PC-3 (cell line): ENCODE measurements around the gene STEAP1B.
"Not testable (repeated sequence)": the region's sequence is repeated elsewhere in the genome, so short reads cannot be mapped to it uniquely, and the experiment has no call there.

Source experiments
- EZH2 ChIP-seq: fragments of 300-600 bp; sonication (generic); IDR thresholded peaks from one replicate; pipeline ENCODE4 v1.6.1; 2017; ENCODE audit warnings: antibody characterized with exemption, mild to moderate bottlenecking, low read length; ENCODE audit not compliant: unreplicated experiment
- EZH2phosphoT487 ChIP-seq: fragments of 300-600 bp; sonication (generic); IDR thresholded peaks from 2 replicates; pipeline ENCODE4 v1.6.1; 2018; ENCODE audit warnings: mild to moderate bottlenecking, antibody characterized with exemption, low read length, borderline replicate concordance
- TF ChIP-seq, protein P1 (sequence below): fragments of 300-600 bp; sonication (generic); conservative IDR thresholded peaks from 2 replicates; pipeline ENCODE4 v1.5.1; 2017; ENCODE audit warnings: antibody characterized with exemption, low read depth, mild to moderate bottlenecking, low read length

GRCh38 chr7:22504519-22504918 is 4.5 kb upstream of the STEAP1B start:
- TF ChIP-seq, protein P1, sequence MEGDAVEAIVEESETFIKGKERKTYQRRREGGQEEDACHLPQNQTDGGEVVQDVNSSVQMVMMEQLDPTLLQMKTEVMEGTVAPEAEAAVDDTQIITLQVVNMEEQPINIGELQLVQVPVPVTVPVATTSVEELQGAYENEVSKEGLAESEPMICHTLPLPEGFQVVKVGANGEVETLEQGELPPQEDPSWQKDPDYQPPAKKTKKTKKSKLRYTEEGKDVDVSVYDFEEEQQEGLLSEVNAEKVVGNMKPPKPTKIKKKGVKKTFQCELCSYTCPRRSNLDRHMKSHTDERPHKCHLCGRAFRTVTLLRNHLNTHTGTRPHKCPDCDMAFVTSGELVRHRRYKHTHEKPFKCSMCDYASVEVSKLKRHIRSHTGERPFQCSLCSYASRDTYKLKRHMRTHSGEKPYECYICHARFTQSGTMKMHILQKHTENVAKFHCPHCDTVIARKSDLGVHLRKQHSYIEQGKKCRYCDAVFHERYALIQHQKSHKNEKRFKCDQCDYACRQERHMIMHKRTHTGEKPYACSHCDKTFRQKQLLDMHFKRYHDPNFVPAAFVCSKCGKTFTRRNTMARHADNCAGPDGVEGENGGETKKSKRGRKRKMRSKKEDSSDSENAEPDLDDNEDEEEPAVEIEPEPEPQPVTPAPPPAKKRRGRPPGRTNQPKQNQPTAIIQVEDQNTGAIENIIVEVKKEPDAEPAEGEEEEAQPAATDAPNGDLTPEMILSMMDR, result peak; percentile 43; the same call in 1 of the 2 replicates
- not testable (repeated sequence) for TF ChIP-seq EZH2phosphoT487, EZH2
